ENCODE results near the gene PRICKLE1.

Gene PRICKLE1

DNA sequence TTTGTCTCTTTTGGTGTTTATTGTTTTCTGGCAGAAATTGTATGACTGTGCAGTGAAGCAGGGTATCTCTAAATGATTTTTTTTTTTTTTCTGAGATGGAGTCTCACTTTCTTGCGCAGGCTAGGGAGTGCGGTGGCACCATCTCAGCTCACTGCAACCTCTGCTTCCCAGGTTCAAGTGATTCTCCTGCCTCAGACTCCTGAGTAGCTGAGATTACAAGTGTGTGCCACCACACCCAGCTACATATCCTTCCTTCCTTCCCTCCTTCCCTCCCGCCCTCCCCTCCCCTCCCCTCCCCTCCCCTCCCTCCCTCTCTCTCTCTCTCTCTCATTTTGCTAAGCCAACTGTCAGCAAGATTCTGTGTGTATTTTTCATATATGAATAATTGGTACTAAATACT lies 169.2 kb downstream of the PRICKLE1 start:
- Mint-ChIP-seq H3K4me3 (no peak overlapping the region), H3K9me3 (no peaks in the 10 kb centered on the region), H3K36me3 (ENCODE audit: low read depth) (peaks cover 21% of the 10 kb centered on the region), H3K27me3 (ENCODE audit: low read depth) (no peaks in the 10 kb centered on the region), H3K27ac (no peak overlapping the region), H3K4me1 (peaks cover 21% of the 10 kb centered on the region)
- TF ChIP-seq, protein P1, sequence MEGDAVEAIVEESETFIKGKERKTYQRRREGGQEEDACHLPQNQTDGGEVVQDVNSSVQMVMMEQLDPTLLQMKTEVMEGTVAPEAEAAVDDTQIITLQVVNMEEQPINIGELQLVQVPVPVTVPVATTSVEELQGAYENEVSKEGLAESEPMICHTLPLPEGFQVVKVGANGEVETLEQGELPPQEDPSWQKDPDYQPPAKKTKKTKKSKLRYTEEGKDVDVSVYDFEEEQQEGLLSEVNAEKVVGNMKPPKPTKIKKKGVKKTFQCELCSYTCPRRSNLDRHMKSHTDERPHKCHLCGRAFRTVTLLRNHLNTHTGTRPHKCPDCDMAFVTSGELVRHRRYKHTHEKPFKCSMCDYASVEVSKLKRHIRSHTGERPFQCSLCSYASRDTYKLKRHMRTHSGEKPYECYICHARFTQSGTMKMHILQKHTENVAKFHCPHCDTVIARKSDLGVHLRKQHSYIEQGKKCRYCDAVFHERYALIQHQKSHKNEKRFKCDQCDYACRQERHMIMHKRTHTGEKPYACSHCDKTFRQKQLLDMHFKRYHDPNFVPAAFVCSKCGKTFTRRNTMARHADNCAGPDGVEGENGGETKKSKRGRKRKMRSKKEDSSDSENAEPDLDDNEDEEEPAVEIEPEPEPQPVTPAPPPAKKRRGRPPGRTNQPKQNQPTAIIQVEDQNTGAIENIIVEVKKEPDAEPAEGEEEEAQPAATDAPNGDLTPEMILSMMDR (IDR thresholded peaks at IDR 0.05; ENCODE audit: unreplicated experiment in 3 of 3) = no peak

DNA sequence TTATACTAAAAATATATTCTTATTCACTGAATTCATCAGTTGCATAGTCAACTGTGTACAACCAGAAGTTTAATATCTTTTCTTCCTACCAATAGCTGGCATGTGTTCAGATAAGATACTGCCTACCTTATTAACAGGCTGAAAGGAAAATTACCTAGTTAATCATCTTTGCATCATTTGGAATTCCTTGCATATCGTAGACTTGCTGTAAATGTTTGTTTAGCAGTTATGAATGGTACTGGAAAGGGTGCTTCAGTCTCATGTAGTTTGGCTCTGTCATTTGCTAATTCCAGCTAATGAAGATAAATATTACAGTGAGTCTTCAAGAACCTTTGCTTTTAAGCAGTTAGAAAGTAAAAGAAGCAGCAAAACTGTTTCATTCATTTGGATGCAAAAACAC lies 179.2 kb downstream of the PRICKLE1 start:
- no peak overlapping the region for H3K4me3 Mint-ChIP-seq
- TF ChIP-seq, protein P1 (IDR thresholded peaks at IDR 0.05; ENCODE audit: unreplicated experiment in 3 of 3) = no peak
- H3K27ac Mint-ChIP-seq = peak overlapping the region; percentile 44 to 51 (median 44)
- H3K9me3 Mint-ChIP-seq = no peaks in the 10 kb centered on the region
- H3K27me3 Mint-ChIP-seq (ENCODE audit: low read depth) = no peaks in the 10 kb centered on the region
- peaks cover 41% of the 10 kb centered on the region for H3K36me3 Mint-ChIP-seq (ENCODE audit: low read depth)
- peaks cover 8% of the 10 kb centered on the region for H3K4me1 Mint-ChIP-seq

DNA sequence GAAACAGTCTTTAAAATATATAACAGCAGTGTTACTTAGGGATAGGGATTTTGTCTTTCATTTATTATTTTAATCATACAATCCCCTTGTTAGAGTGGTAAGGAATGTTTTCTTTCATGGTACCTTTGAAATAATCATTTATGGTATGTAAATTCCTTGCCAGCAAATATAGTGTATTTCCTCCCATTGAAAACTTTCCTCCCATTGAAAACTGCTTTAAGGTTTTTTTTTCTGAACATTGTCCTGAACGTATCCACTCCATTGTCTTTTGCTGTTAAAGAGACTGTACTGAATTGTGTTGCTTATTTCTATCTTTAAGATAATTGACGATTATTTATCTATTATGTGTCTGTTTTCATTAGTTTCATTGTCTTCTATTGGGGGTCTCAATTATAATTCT lies 180.1 kb downstream of the PRICKLE1 start:
- H3K27me3 Mint-ChIP-seq (ENCODE audit: low read depth) = no peaks in the 10 kb centered on the region
- TF ChIP-seq, protein P1 (IDR thresholded peaks at IDR 0.05; ENCODE audit: unreplicated experiment in 3 of 3) = no peak

DNA sequence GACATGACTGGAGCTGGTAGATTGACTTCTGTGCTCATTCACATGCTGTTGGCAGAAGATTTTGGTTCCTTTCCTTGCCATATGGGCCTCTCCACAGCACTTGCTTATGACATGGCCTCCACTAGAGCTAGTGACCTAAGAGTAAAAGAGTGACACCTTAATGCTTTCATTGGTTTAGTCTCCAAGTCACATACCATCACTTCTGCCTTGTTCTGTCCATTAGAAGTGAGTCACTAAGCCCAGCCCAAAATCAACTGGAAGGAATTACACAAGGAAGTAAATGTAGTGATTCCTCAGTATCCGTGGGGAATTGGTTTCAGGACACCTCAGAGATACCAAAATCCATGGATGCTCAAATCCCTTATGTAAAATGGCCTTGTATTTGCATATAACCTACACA lies 182.2 kb downstream of the PRICKLE1 start:
- H3K4me1 Mint-ChIP-seq = peaks cover 13% of the 10 kb centered on the region
- no peak overlapping the region for H3K4me3 Mint-ChIP-seq
- TF ChIP-seq, protein P1 (IDR thresholded peaks at IDR 0.05; ENCODE audit: unreplicated experiment in 3 of 3) = no peak
- H3K27me3 Mint-ChIP-seq (ENCODE audit: low read depth) = no peaks in the 10 kb centered on the region
- peaks cover 39% of the 10 kb centered on the region for H3K36me3 Mint-ChIP-seq (ENCODE audit: low read depth)
- H3K9me3 Mint-ChIP-seq = no peaks in the 10 kb centered on the region
- H3K27ac Mint-ChIP-seq = no peak overlapping the region

More for the DNA sequence above, 180.1 kb downstream of the PRICKLE1 start:
- no peak overlapping the region for H3K4me3 Mint-ChIP-seq
- H3K9me3 Mint-ChIP-seq = no peaks in the 10 kb centered on the region
- peaks cover 40% of the 10 kb centered on the region for H3K36me3 Mint-ChIP-seq (ENCODE audit: low read depth)
- peaks cover 13% of the 10 kb centered on the region for H3K4me1 Mint-ChIP-seq
- H3K27ac Mint-ChIP-seq = peak overlapping the region; percentile 27 to 64 (median 44)

Measured in nephron (organoid).